Stimulated activated CD8-positive, alpha-beta memory T cell treated with anti-CD3 and anti-CD28 coated beads, Interleukin-4, amount 100 ng/mL, for 1 hour (primary cell): ENCODE data around the gene RFK.
"Not testable (repeated sequence)": the region's sequence is repeated elsewhere in the genome, so short reads cannot be mapped to it uniquely, and the experiment has no call there.

ENCODE experiments used
- DNase-seq, 2 donors: peaks; one replicate each; pipeline ENCODE4 v3.0.0-alpha.2; 2020; ENCODE audit warnings: low read depth in 2 of 2, low spot score in 1 of 2

RFK gene

DNA sequence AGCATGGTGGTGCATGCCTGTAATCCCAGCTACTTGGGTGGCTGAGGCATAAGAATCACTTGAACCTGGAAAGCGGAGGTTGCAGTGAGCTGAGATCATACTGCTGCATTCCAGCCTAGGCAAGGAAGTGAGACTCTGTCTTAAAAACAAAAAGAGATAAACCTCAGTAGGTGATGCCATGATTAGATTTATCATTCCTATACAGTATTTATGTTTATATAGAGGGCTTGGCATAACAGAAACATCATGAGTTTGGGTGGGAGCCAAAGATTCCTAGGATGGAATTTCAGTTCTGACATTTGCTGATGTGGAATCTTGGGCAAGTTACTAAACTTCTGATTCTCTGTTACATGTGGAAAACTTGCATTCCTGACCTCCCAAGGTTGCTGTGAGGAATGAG, 22.3 kb downstream of the RFK start:
- no peak for DNase-seq

DNA sequence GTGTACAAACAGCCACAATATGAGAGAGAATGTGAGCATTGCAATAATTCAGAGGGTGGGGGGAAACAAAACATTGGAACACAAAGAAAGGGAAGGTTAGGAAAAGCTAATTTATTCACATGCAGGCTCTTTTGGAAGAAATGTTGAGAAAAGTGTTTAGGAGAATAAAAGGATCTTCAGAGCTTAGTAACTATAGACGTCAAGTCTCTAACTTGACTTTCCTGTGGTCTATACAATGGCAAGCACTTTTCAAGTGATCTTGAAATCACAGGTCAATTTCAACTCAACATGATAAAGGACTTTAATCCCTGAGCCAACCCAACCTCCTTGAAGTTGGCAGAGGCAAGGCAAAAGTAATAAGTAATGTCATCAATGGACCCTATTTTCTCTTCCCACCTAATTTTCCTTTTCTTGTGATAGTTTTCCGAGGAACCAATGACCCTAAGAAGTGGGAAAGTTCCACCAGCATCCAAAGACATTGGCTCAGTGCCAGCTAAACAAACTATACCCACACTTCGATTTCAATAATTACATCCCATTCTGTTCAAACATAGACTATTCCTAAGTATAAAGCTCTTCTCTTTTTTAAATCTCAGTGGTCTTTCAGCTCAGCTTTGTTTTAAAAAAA, 23.7 kb downstream of the RFK start:
- DNase-seq = no peak

DNA sequence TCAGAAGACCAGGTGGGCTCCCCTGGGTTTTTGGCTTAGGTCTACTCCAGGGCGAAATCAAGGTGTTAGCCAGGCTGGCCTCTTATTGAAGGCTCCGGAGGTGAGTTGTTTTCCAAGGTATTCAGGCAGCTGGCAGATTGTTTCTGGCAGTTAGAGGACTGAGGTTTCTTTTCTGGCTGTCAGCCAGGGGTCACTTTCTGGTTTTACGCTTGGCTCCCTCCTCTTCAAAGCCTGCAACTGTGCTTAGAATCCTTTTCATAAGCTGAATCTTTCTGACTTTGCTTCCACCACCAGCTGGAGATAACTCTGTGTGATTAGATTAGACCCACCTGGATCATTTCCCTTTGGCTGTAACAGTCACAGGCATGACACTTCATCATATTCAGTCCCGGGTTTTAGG, 24.6 kb downstream of the RFK start:
- DNase-seq = no peak

DNA sequence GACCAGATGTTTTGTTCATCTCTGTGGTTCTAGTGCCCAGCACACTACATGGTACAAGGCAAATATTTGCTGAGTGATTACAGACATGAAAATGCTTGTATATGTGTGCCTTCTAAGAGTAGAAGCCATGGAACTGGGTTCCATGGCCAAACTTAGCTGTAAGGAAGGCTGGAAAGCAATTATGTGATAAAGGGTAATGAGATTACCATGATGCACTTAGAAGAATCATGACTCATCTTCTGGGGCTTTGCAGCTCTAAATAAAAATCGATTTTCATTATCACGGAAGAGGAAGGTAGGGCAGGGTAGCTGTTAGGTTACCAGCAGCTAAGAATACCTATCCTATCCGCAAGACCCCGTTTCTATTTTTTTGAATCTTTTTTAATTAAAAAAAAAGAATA, 28.0 kb downstream of the RFK start:
- DNase-seq = no peak

DNA sequence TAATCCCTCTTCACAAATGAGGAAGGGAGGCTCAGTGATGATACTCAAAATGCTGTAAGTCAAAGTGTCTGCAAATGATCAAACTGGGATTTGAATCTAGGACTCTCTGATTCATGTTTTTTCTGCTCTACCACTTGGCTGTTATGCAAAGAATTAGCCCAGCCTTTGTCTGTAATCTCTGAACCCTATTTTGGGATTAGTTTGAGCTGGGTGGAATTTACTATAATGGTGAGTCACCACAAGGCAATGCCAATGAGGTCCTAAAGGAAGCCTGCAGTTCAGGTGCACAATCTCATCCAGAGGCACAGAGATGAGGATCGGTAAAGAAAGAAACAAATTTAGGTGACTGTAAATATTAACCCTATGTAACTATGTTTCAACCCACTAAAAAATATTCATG, 29.2 kb downstream of the RFK start:
- DNase-seq = no peak

DNA sequence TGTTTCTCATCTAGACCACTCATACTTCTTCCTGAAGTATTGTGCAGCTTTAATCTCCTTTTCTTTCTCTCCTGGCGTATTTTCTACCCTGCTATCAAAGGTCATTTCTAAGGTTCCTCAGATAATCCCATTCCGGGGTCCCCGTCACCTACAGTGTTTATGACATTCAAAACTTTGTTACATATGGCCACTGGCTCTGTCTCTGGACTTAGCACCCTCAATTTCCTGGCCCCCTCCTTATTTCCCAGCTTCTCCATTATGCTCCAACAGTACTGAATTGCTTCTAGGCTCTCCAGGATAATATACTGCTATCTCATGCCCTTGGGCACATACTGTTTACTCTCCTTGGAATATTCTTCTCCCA, 31.2 kb downstream of the RFK start:
- DNase-seq = no peak

DNA sequence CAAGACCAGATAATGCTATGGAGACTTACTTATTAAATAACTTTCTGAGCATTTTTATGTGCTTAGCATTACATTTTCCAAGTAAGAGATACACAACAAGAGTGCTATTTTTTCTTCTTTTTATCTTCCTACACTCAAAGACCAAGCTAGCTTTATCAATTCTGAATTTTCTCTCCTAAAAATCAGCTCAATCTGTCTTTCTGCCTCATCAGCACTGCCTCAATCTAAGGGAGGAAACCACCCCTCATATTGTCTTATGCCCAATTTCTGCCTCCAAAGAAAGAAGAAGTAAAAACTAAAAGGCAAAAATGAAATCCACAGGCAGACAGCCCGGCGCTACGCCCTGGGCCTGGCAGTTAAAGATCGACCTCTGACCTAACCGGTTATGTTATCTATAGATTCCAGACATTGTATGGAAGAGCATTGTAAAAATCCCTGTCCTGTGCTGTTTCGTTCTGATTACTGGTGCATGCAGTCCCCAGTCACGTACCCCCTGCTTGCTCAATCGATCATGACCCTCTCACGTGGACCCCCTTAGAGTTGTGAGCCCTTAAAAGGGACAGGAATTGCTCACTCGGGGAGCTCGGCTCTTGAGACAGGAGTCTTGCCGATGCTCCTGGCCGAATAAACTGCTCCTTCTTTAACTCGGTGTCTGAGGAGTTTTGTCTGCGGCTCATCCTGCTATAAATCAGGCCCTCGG, 31.7 kb downstream of the RFK start:
- DNase-seq = not testable (repeated sequence)

DNA sequence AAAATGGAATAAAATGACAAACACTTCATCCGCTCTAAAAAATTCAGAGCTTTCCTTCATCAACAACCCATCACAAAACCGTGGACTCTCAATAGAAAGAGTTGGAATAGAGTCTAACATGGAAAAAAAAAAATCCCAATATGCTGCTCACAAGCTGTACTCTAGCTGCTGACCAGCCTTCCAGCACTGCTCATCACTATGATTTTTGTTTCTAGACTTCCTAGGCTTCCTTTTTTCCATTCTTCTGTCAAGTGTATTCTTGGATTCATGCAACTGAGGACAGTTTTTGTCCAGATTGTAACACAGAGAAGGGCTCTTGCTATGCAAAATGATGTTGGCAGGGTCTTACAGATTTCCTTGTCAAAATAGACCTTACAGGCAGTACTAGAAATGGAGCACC, 34.5 kb downstream of the RFK start:
- no peak for DNase-seq

DNA sequence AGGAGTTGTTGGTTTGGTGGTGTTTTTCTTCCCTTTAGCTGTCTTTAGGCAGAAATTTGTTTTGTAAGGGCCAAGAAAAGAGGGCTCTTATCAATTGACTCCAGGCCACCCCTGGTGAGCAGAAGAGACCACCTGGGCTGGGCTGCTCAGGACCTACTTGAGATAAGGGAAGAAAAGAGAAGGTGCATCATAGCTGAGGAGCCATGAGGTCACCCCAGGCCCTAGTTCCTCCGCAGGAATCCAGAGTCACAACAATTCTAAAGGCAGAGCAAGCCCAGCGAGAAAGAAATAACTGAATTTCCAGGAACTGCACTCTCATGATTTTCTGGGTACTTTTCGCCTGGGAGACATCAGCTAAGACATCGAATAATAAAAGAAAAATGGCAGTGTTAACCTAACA, 34.9 kb downstream of the RFK start:
- DNase-seq = no peak

DNA sequence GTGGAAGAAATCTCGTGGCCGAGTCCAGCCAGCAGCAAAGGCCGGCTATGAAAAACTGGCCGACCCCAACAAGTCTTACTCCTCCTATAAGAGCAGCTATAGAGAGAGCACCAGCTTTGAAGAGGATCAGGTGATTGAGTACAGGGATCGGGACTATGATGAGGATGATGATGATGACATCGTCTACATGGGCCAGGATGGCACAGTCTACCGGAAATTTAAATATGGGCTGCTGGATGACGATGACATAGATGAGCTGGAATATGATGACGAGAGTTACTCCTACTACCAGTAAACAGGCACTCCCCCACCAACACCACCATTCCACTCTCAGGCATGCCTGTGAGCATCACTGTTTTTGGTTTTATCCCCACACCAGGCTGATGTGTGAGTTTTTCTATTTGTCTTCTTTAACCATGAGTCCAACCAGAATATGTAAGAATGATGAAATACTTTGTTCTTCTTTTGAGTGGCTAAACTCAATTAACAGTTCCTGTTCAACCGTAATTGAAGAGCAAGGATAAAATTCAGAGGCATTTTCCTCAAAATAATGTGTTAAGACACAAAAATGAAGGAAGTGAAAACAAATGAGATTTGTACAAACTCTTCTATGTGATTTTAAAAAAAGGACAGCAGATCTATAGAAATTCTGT, 35.5 kb downstream of the RFK start:
- no peak for DNase-seq

DNA sequence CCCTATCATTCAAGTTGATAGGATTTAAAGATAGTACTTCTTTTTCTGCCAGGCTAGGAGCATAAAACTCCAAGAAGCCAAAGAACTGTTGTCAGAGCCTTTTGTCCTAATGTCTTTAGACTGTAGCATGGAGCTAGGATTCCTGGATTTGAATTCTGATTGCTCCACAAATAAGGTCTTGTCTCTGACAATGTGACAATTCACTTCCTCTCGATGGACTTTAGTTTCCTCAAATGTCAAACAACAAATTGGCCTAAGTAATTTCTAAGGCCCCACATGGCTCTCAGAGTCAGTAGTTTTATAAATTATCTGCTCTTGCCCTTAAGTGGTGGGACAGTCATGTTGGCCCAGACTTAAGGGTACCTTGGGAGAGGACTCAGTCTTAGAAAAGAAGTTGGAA, 36.7 kb downstream of the RFK start:
- no peak for DNase-seq

DNA sequence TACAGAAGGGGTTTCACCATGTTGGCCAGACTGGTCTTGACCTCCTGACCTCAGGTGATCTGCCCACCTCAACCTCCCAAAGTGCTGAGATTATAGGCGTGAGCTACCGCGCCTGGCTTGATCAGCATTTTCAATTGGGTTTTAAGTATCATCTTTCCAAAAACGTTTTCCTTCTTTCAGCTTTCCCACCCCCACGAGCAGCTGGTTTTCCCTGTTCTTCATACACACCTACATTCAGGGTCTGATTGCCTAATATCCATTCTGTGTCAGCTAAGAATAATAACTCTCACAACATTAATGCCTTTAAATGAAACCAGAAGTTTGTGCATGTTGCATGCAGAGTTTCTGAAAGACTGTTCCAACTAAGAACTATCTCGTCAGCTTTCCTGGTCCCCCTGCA, 38.3 kb downstream of the RFK start:
- no peak for DNase-seq

DNA sequence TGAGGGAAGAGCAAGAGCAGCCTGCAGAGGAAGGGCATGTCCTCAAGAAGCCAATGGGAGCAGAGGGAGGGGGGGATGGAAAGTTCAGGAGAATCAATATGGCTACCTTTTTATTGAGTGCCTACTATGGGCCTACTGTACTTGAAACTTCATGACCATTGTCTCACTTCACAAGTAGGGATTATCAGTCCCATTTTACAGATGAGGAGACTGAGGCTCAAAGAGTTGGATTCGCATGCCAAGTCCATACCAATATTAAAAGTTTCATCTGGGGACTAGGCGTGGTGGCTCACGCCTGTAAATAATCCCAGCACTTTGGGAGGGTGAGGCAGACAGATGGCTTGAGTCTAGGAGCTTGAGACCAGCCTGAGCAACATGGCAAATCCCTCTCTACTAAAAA, 40.0 kb downstream of the RFK start:
- no peak for DNase-seq

DNA sequence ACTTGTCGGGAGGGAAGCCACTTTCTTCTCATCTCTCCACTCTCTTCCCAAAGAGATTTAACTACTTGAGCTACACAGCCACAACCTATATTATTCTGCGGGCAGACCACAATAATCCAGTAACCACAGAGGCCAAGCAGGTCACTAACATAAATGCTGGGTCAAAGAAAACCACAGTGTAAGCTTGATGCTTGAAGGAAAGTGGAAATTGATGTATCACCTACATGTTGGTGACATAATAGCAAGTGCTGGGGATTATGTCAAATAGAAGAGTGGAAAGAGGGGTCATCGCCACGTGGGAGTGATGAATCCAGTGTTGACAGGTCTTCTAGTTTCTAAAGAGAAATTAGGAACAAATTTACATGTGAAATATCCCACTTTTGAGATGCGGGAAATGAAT, 40.9 kb downstream of the RFK start:
- no peak for DNase-seq

DNA sequence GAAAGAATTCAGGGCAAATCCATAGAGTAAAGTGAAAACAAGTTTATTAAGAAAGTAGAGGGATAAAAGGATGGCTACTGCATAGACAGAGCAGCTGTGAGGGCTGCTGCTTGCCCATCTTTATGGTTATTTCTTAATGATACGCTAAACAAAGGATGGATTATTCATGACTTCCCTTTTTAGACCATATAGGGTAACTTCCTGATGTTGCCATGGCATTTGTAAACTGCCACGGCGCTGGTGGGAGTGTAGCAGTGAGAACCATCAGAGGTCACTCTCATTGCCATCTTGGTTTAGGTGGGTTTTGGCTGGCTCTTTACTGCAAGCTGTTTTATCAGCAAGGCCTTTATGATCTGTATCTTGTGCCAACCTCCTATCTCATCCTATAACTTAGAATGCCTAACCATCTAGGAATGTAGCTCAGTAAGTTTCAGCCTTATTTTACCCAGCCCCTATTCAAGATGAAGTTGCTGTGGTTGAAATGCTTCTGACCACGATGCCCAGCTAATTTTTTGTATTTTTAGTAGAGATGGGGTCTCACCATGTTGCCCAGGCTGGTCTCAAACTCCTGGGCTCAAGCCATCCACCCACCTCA, 42.1 kb downstream of the RFK start:
- DNase-seq = no peak

DNA sequence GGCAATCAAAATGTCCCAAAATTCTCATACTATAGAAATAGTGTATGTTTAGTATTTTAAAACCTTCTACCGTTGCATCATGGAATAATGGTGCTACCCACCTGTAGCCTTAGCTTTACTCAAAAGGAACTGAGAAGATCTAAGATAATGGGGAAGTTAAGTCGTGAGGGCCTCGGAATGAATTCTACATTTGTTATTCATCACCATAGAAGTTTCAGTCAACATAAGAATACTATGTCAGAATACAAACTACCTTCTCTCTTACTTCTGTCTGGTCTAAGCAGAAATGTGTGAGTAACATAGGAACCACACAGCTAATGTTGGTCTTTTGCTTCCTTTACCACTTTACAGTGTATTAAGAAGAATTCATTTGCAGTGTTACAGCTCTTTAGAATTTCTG, 43.2 kb downstream of the RFK start:
- DNase-seq = no peak

DNA sequence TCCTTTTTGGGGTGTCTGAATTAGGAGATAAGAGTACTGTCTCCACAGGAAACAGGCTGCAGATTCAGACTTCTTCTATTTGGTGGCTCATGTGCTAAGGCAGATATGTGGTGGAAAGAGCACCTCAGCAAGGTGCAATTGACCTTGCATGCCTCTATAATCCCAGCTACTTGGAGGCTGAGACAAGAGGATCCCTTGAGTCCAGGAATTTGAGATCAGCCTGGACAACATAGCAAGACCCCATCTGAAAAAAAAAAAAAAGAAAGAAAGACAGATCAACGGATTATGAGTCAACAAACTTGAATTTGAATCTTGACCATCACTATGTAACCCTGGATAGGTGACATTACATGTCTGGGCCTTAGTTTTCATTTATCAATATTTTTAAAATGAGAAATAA, 44.4 kb downstream of the RFK start:
- no peak for DNase-seq

DNA sequence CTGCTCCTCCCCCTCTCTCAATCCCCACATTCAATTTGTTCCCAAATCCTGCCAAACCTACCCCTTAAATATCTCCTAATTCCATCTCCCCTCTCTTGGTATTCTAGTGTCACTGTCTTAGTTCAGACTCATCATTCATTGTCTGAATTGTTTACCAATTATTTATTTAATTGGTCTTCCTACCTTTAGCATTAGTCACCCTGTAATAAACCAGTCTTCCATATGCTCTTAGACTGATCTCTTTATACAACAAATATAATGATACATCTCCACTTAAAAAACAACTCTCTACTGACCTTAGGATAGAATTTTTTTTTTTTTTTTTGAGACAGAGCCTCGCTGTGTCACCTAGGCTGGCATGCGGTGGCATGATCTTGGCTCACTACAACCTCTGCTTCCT, 51.4 kb downstream of the RFK start:
- DNase-seq = no peak

DNA sequence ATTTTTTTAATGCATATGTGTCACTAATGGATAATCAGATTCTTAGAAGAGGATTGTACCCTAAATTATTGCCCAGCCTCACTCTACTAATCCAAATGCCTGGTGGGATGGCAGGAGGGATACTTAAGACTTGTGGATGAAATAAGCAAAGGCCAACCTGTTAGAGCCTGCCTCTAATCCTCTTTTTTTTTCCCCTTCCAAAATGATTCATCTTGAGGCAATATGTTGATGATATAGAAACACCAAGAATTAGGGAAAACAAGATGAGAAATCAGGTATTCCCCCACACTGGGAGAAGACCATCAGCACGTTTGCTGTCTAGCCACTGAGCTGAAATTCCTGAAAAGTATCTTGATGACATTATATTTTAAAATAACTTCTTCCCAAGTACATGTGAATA, 52.0 kb downstream of the RFK start:
- no peak for DNase-seq

DNA sequence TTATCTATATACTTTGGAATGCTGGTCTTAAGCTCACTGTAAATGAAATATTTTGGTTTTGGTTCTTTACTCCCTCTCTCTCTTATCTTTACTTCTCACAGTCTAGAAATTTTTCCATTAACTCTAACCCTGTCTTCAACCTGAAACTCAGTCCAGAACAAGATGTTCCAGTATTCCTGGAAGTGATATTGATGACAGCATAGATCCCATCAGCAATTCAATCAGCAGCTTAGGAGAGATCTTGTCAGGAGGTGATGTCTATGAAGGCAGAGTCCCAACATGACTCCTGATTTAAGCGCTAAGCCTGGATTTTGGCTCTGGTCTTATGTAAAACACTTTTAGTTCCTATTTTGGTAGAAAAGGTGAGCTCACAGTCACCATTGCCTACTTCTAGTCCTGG, 52.6 kb downstream of the RFK start:
- no peak for DNase-seq

DNA sequence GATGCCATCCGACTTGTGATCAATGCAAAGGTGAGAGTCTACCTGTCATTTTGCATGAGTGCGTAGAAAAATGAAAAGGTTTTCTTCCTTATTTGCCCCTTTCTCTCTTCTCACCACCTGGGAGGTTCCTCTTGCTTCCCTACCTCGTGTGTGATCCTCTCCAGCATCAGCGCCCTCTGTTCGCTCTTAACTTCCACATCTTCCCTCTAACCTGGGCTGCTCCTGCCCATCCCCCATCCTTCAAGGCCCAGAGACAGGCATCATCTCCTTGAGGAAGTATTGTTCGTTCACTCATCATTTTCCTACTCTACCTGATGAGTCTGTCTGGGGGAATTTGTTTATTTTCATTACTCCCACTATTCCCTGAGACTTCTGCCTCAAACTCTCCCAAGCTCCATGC, 55.8 kb downstream of the RFK start:
- DNase-seq = no peak

DNA sequence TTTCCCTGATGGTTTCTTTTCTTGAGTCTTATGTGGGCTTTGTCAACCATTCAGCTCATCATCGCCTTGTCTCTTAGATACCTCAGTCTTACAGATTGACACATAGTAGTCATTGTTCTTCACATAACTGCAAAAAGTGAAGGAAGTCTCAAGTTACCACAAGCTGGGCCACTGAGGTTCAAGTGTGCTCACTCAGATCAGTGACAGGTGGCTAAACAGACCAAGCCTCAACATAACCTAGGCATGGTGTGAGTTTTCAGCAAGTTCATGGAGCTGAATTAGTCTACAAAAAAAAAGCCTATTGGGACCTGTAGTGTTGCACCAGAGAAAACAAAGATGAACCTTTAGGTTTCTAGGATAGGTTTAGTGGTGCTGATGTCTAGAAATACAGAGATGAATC, 58.2 kb downstream of the RFK start:
- DNase-seq = no peak
